H1 (cell line): ENCODE results near the gene B4GALT5. TPM values are rescaled to one million over a fixed set of nuclear protein-coding genes. Genes with fewer than 3 reads are reported as not detected.

Source experiments
- CHD1 ChIP-seq: IDR thresholded peaks from 2 replicates; pipeline ENCODE4 v1.6.1; 2012; ENCODE audit warnings: low read depth, low read length, improper control_type of control experiment
- POU5F1 ChIP-seq: IDR thresholded peaks from 2 replicates; pipeline ENCODE4 v1.6.1; 2011; ENCODE audit warnings: low read depth, mild to moderate bottlenecking, low read length, moderate library complexity
- RXRA ChIP-seq: IDR thresholded peaks from 2 replicates; pipeline ENCODE4 v1.6.1; 2011; ENCODE audit warnings: low read depth, mild to moderate bottlenecking, low read length, moderate library complexity; ENCODE audit not compliant: insufficient read depth
- TAF7 ChIP-seq: optimal IDR thresholded peaks from 2 replicates; pipeline ENCODE3; 2011; ENCODE audit warnings: low read depth, mild to moderate bottlenecking, inconsistent platforms, low read length, moderate library complexity, borderline replicate concordance
- TCF12 ChIP-seq: IDR thresholded peaks from 2 replicates; pipeline ENCODE4 v1.6.1; 2011; ENCODE audit warnings: low read depth, mild to moderate bottlenecking, low read length
- polyA plus RNA-seq, 7 experiments: library from polyadenylated mRNA; depleted of rRNA in 3 of 7; stranded (reverse) in 5 of 7; unstranded in 2 of 7; fragments of >200 nt in 5 of 7; fragments of 200-250 nt in 2 of 7; gene quantifications; 1 replicate in 5 of 7; 2 replicates in 1 of 7; 4 replicates in 1 of 7; pipeline versions ENCODE4 v1.2.1 to v1.2.3, GENCODE V29; 2011 to 2013; ENCODE audit warnings: missing spikeins in 2 of 7, mixed read lengths in 2 of 7
- total RNA-seq: library from RNA; stranded (reverse); fragmentation: NEBNext Ultra II Directional; extraction: Animal tissue kit (Norgen Biotek cat#: 25700); gene quantifications from 2 replicates; pipeline ENCODE4 v1.2.1, GENCODE V29; 2021

B4GALT5 gene
- total and polyA plus RNA-seq, 2 of the 8 experiments (the other 6 are each of a cell fraction or from before 2014, with no cell fraction given) = 46.5 to 75.4 TPM

DNA sequence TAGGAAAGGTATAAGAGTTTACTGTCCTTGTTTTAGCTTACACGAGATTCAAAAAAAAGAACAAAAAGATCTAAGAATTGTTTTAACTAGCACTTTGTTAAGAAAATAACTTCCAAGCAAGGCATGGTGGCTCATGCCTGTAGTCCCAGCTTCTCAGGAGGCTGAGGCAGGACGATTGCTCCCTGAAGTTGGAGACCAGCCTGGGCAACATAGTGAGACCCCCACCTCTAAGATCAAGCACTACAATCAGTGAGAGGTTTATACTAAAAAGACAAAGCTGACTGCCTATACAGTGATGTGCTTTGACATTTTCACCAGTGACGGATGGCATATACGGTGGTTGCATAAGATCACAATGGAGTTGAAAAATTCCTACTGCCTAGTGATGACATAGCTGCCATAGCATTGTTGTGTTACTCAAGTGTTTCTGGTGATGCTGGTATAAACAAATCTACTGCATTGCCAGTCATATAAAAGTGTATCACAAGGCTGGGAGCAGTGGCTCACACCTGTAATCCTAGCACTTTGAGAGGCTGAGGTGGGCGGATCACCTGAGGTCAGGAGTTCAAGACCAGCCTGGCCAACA, 68.6 kb downstream of the B4GALT5 start (continued):
- TF ChIP-seq TAF7 (no peak), TCF12 (no peak), CHD1 (no peak), RXRA (no peak), POU5F1 (no peak)
